Pancreas (tissue), 10 donors: ENCODE results near the gene PUM2. TPM values are rescaled to one million over a fixed set of nuclear protein-coding genes. Genes with fewer than 3 reads are reported as not detected.

Experiments used
- ATAC-seq, 4 donors: fragments of 200-7000 bp; cut with Tn5 transposase; one replicate each; pipeline versions ENCODE4 v1.8.0 to v1.9.1; 2020; ENCODE audit warnings: mild to moderate bottlenecking in 4 of 4, moderate library complexity in 4 of 4
- DNase-seq, 6 donors: peaks; one replicate each; pipeline ENCODE4 v3.0.0-alpha.2; 2020
- FAIRE-seq: peaks from 2 replicates; lab custom pipeline; 2012; peaks lifted over from hg19 to GRCh38; lab: Jason Lieb, UNC
- H3K27ac ChIP-seq, 4 donors: fragments of 200-600 bp; sonication (generic); 1 replicate in 3 of 4; 2 replicates in 1 of 4; pipeline versions ENCODE4 v1.5.0 to v1.8.0; 2020
- H3K27me3 ChIP-seq, 4 donors: fragments of 200-600 bp; one replicate each; pipeline ENCODE4 v1.8.0; 2021
- H3K36me3 ChIP-seq, 3 donors: fragments of 200-600 bp; sonication (generic) in 1 of 3; one replicate each; pipeline versions ENCODE4 v1.5.0 to v1.8.0; 2020 to 2021
- H3K4me1 ChIP-seq, 3 donors: fragments of 200-600 bp; one replicate each; pipeline ENCODE4 v1.8.0; 2021
- H3K4me3 ChIP-seq, 4 donors: fragments of 200-600 bp; sonication (generic) in 2 of 4; one replicate each; pipeline versions ENCODE4 v1.5.0 to v1.8.0; 2020 to 2021
- H3K9me3 ChIP-seq, 4 donors: fragments of 200-600 bp; one replicate each; pipeline ENCODE4 v1.8.0; 2021
- WGBS, 2 donors: extraction: QIAGEN DNeasy Blood & Tissue Kit; methylation state at CpG; one replicate each; pipeline ENCODE4 v1.1.7; 2013; 5-methylcytosine and 5-hydroxymethylcytosine counted together
- intact Hi-C, 3 donors: fragments of 100-400 bp; cut with DNase I; formaldehyde crosslinking; loops; one replicate each; pipeline versions ENCODE4 v1.11.1 to v1.14.2; 2022
- polyA plus RNA-seq, 2 donors: library from polyadenylated mRNA; stranded (reverse); fragments of 200-250 nt; gene quantifications; one replicate each; pipeline ENCODE4 v1.2.3, GENCODE V29; 2013
- total RNA-seq, 6 donors: library from RNA; stranded (reverse); fragmentation: NEBNext Ultra II Directional in 4 of 6; extraction: Animal tissue kit (Norgen Biotek cat#: 25700) in 4 of 6; gene quantifications; one replicate each; pipeline versions ENCODE4 v1.2.1 to v1.2.4, GENCODE V29; 2021 to 2023
- TF ChIP-seq, protein P1 (sequence below), 4 donors: fragments of 200-600 bp; sonication (generic) in 3 of 4; IDR thresholded peaks; one replicate each; pipeline versions ENCODE4 v1.5.0 to v1.8.0; 2021; ENCODE audit warnings: antibody characterized with exemption in 4 of 4
- donor health status: healthy with polysubstance abuse.
- donor health status: DM: no; HTN: no; CAD: no; lungs with moderate emphysema.
- donor health status: DM: no; HTN: no; CAD: no.
- donor health status: control.
- donor health status: control.
- donor health status: Bipolar disorder and iron deficiency.
- donor health status: DM: yes; HTN: yes; CAD: no.
- donor health status: DM: no; HTN: no; CAD: no.
- donor health status: DM: no; HTN: no; CAD: no.
- donor health status: DM: yes; HTN: yes; CAD: no.

PUM2 gene
- total and polyA plus RNA-seq, 8 donors = 17.0 to 70.2 (median 40.8) TPM

DNA sequence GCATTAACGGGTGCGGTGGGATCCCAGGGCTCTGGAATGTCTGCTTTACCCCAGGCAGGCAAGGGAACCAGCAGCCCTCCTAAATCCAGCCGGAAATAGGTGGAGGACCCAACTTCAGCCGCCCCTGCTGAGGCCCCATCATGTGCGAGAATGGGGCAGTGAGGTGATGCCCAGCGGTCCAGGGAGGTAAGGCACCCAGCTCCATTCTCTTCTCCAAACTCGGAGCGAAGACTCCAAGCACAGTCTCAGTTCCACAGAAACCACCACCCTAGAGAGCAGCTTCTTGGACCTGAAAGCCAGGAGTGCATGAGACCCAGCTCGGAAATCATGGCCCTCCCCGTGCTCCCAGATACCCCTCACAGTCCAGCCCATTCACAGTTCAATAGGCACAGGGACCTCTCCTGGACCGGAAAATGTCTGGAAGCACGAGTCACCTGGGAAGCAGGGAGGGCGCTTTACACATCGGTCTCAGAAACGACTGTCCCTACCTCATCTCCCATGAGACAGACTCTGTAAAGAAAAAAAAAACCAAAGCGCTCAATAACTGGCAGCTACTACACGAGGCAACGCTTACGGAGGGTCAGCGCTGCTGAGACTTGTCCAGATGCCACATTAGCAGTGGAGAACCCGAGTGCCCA, 127.8 kb downstream of the PUM2 start:
- Histone ChIP-seq H3K27me3 (no peaks in the 10 kb centered on the region), H3K9me3 (no peaks in the 10 kb centered on the region), H3K4me1 (peaks cover 0 to 6% (median 5%) of the 10 kb centered on the region in 3 donors), H3K27ac (peak overlapping the region in 3 of 4 donors; percentile 65 to 82 (median 77)), H3K36me3 (no peaks in the 10 kb centered on the region), H3K4me3 (peak overlapping the region; percentile 55 to 80 (median 69))
- DNase-seq (peak in 2 of 6 donors; percentile 31 to 37), FAIRE-seq (no peak), ATAC-seq (no peak)
- WGBS, 2 donors = 37 to 38% methylated on average over 21 of the region's 21 CpGs
- intact Hi-C loops = no loop called here
- TF ChIP-seq, protein P1, sequence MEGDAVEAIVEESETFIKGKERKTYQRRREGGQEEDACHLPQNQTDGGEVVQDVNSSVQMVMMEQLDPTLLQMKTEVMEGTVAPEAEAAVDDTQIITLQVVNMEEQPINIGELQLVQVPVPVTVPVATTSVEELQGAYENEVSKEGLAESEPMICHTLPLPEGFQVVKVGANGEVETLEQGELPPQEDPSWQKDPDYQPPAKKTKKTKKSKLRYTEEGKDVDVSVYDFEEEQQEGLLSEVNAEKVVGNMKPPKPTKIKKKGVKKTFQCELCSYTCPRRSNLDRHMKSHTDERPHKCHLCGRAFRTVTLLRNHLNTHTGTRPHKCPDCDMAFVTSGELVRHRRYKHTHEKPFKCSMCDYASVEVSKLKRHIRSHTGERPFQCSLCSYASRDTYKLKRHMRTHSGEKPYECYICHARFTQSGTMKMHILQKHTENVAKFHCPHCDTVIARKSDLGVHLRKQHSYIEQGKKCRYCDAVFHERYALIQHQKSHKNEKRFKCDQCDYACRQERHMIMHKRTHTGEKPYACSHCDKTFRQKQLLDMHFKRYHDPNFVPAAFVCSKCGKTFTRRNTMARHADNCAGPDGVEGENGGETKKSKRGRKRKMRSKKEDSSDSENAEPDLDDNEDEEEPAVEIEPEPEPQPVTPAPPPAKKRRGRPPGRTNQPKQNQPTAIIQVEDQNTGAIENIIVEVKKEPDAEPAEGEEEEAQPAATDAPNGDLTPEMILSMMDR (IDR thresholded peaks at IDR 0.05) = no peak

DNA sequence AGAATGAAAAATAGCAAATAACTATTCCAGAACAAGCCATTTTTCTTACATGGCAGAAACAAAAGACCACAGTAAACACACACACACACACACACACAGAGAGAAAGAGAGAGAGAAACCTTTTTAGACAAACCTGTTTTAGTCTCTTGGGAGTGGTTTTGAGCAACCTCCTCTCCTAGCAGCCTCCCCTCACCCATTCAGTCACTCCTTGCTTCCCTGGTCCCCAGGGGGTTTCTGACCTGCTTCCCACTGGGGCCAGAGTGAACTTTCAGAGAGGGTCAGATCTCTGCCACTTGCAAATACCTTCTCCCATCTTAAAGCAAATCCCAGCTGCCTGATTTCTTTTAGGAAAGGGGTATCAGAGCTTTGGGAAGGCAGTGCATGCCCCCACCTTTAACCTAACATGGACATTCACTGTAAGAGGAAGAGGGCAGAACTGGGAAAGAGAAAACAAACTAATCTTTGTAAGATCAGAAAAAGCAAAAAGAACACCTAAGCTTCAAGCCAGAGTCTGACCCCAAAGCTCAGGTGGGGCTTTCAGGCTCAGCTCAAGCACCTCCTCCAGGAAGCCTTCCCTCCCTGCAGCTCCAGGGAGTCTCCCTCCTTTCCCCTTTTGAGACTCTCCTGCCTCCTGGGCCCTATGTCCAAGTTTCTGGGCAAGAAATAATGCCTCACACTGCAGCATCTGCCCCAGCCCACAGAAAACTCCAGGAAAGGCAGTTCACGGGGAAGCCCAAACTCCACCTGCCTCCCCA, 128.5 kb downstream of the PUM2 start:
- intact Hi-C loops = no loop called here
- TF ChIP-seq, protein P1 (IDR thresholded peaks at IDR 0.05) = no peak
- Histone ChIP-seq H3K4me3 (no peak overlapping the region), H3K9me3 (no peaks in the 10 kb centered on the region), H3K27ac (no peak overlapping the region), H3K36me3 (no peaks in the 10 kb centered on the region), H3K4me1 (peaks cover 0 to 6% (median 5%) of the 10 kb centered on the region in 3 donors), H3K27me3 (no peaks in the 10 kb centered on the region)
- DNase-seq = no peak
- no peak for ATAC-seq
- no peak for FAIRE-seq
- 93 to 100% methylated on average over 1 of the region's 1 CpG for WGBS, 2 donors

DNA sequence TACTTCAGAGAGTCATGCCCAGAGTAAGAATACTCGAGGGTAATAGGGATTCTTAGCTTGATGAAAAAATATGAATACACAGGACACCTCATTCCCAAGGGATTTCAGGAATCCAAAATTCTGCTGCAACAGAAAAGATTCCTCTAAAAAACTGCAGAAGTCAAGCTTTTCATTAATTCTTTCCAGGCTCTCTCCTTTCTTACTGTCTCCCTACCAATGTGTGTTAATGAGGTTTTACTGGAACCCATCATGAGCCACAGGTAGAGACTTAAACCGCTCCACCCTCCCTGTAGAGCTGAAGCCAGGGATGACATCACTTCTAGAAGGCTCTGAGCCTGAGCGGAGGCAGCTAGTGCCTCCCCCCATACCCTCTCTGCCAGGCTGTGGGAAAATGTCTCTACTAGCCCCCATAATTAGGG, 129.1 kb downstream of the PUM2 start:
- Histone ChIP-seq H3K9me3 (no peaks in the 10 kb centered on the region), H3K27me3 (no peaks in the 10 kb centered on the region), H3K4me3 (no peak overlapping the region), H3K27ac (no peak overlapping the region), H3K4me1 (peaks cover 0 to 6% (median 5%) of the 10 kb centered on the region in 3 donors), H3K36me3 (no peaks in the 10 kb centered on the region)
- TF ChIP-seq, protein P1 (IDR thresholded peaks at IDR 0.05) = no peak
- no peak for ATAC-seq
- no peak for FAIRE-seq
- intact Hi-C loops = no loop called here
- no peak for DNase-seq
- 74 to 81% methylated on average over 3 of the region's 3 CpGs for WGBS, 2 donors

DNA sequence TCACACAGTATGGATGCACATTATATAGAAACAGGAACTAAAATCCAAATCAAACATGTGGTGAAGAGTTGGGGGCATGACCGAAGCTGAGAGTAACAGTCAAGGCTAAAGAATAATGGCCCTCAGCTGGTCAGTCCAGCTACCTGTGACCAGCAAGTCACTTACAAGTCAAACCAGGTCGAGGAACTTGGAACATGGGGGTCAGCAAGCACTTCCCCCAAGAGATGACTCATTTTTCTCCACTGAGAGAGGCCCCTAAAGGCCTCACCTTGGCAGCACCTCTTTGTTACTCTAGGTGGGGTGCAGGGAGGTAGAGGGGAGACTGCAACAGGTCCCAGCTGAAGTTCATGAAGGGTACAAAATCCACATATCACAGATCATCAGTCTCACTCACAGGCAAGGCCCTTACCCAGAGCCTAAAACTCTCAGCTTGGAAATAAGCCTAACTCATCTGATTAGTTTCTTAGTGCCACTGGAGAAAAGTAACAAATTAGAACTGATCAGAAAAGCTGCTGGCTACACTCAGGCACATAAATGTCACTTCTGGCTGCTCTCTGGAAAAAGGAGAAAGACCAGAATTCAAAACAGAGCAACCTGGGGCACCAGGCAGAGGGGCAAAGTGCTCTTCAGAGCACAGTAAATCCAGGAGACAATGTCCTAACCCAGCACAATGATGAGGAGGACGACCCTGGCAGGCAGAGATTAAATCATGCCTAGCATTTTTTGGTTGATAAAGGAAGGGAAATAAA, 129.7 kb downstream of the PUM2 start:
- FAIRE-seq (no peak), DNase-seq (no peak), ATAC-seq (no peak)
- intact Hi-C loops = no loop called here
- WGBS, 2 donors = 68 to 77% methylated on average over 3 of the region's 3 CpGs
- Histone ChIP-seq H3K27me3 (no peaks in the 10 kb centered on the region), H3K27ac (no peak overlapping the region), H3K4me1 (peaks cover 0 to 6% (median 5%) of the 10 kb centered on the region in 3 donors), H3K9me3 (no peaks in the 10 kb centered on the region), H3K36me3 (no peaks in the 10 kb centered on the region), H3K4me3 (no peak overlapping the region)
- TF ChIP-seq, protein P1 (IDR thresholded peaks at IDR 0.05) = no peak
